ENCODE data around the gene AOX1.
"Not testable (repeated sequence)": the region's sequence is repeated elsewhere in the genome, so short reads cannot be mapped to it uniquely, and the experiment has no call there.

AOX1 gene

DNA sequence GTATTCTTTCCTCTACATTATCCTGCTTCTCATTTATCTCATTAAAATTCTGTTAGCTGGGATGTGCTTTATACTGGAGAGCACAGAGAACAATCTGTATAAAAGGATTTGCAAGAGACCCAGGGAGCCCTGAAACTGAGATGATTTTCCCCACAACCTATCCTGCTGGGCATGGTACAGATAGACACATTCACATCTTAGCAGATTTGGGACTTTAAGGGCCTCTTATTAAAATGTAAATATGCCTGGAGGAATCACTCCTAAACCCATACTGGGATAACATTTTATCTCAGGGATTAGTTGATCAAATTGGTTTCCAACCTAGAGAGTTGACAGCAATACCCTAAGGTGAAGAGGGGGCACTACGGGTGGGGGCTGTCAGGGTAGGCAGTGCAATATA lies 45.5 kb downstream of the AOX1 start:
- no peak for DNase-seq

DNA sequence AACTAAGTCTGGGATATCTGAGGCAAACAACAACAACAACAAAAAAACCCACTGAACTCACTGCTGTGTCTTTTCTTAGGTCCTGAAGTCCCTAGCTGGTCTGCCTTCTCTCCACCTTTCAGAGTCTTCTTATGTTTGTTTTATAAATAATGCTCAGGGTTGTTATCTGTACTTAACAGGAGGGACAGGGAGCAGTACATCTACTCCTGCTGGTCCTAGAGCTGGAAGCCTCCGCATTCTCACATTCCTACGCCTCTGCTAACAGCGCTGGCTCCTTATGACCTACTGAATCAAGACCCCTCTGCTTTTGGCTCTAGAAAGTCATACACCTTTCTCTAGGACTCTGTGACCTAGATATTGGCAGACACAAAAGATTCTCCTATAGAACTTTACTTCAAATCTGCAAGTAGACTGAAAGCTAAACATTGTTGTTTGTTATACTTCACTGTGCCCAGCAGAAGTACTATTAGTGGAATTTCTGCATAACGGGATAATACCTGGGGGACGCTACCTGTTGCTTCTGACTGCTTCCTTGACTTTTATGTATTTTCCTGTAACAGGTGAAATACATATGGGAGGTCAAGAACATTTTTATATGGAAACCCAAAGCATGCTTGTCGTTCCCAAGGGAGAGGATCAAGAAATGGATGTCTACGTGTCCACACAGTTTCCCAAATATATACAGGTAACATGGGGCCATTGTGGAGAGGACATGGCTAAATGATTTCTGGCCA lies 48.6 kb downstream of the AOX1 start:
- DNase-seq, result no peak

DNA sequence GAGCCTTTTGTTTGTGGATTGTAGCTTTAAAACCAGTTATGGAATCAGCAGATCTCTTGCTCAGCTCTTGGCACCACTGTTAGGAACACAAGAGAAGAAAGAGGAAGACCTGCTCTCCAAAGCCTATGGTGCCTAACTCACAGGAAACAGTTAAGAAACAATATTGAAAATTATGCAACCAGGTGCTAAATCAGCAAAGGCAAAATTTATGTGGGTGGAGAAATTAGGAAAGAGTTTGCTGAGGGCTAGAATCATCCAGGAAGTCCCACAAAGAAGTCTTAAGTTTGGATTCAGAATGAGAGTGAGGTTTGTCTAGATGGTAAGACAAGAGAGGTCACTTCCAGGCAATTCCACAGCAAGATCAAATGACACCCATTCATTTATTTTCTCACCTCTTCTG lies 49.4 kb downstream of the AOX1 start:
- DNase-seq, result no peak

DNA sequence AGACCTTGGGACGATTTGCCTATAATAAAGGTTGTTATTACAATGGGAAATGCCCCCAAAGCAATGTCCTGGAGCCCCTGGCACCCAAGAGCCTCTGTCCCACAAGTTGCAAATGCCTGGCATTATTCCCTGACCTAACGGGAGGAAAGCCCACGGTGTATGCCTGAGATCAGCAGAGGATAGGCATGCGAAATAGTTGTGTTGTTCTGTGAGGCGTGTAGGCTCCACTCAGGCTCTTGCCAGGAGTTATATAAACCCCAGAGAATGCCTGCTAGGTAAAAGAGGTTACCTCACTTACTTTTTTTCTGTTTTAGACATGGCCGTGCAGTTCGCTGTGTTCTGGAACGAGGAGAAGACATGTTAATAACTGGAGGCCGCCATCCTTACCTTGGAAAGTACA lies 52.1 kb downstream of the AOX1 start:
- no peak for DNase-seq

DNA sequence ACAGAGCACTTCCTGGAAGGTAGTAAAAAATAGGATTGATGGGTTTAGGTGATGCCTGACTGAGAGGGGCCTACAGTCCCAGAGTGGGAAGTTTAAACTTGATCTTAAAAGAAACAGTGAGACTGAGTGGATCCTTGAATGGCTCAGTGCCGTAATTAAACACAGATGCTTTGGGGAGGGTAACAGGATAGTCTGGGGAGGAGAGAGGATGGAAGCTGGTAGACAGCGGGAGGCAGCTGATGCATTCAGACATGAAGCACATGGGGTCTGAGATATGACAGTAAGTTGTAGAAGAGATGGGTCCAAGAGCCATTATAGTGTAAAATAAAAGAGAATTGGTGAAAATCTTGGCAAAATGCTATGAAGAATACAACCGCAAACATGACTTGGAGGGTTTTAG lies 54.4 kb downstream of the AOX1 start:
- DNase-seq, result no peak

DNA sequence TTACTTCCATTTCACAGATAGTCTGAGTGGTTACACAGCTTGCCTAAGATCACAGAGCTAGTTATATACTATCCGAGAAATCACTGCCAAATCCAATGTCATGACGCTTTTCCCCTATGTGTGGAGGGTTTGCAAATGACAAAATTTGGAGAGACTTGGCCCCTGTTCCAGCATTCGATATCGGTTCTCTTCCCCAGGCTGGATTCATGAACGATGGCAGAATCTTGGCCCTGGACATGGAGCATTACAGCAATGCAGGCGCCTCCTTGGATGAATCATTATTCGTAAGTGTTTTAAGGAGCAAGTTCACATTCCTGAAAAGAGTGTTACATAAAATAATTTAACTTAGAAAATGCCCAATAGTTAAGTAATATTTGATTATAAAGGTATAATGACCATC lies 55.1 kb downstream of the AOX1 start:
- no peak for DNase-seq

DNA sequence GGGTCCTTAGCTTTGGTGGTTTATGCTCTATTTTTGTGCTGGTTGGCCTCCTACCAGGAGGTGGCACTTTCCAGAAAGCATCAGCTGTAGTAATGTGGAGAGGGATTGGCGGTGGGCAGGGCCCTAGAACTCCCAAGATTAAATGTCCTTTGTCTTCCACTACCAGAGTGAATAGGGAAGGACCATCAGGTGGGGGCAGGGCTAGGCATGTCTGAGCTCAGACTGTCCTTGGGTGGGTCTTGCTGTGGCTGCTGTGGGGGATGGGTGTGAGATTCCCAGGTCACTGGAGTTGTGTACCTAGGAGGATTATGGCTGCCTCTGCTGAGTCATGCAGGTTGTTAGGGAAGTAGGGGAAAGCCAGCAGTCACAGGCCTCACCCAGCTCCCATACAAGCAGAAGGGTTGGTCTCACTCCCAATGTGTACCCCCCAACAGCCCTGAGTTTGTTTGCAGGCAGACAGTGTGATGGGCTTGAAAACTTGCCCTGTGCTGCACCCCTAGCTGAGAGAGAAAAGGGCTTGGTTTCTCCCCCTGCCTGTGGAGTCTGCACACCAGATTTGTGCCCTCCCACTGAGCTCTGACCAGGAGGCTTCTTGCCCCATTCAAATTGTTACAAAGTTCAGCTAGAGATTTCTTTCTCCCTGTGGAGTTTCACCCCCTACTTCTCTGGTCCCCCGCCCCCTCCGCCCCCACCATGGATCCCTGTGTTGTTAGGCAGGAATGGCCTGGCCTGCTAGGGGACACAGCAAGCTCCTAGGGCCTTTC lies 62.9 kb downstream of the AOX1 start:
- DNase-seq, result not testable (repeated sequence)

DNA sequence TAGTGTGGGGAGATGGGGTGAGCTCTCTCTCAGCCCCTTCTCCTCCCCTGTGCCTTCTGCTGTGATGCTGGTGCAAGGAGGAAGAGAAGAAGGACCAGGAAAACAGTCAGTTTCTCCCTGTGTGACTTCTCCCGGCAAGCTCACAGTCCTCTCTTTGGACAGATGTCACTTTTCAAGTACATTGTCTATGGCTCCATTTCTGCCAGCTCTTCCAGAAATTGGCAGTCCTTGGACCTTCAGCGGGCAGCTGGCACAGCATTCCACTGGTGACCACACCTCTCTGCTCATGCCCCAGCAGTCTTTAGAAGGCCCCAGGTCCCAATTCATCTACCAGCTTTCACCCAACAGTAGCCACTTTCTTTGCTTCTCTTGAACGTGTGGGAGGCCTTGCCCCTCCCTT lies 63.9 kb downstream of the AOX1 start:
- no peak for DNase-seq

DNA sequence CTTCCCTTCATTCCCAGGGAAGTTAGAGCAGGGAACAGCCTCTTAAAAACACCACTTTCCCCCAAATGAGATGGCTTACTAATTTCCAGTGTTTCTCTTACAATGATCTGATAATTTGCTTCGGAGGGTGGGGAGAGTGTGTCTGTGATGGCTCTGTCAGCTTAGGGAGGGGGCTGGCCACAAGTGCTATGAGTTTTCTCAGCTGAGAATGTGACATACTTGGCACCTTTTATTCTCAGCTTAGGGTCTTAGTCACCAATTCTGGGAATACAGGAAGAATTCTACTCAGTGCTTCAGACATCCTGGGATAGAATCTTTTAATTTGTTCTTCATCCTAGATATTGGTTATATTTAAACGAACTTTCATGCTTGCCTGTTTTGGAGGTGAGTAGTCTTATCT lies 64.4 kb downstream of the AOX1 start:
- DNase-seq, result no peak

DNA sequence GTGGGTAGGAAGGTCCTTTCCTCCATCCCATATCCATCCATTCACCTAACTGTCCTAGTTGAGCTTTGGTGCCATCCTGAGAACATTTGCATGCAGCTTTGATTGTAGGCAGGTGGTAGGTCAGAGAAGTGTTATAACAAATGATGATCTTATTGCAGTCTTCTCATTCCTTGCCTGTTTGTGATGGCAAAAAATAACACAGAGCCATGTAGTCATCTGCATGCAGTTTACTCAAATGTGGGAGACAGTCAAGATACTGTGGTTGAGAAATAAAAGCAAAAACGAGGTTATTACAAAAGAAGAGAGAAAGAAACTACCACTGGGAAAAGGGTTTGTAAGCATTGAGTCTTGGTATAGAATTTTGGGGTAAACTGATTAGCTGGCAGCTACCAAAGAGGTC lies 66.3 kb downstream of the AOX1 start:
- DNase-seq, result no peak

DNA sequence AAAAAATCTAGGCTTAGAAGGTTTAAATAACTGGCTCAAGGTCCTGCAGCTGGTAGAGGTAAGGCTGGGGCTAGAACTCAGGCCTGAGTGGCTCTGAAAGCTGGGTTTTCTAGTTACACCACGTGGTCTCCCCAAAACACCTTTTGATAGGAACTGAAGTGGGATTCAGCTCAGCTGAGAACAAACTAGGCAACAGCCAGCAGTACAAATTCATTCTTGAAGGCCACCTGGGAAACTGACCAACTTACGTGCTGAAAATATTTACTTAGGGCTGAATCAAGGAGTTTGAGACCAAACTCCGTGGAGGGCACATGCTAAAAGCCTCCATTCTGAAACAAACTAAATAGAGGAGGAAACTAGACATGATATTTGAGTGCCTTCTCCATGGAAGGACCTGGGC lies 67.2 kb downstream of the AOX1 start:
- no peak for DNase-seq

DNA sequence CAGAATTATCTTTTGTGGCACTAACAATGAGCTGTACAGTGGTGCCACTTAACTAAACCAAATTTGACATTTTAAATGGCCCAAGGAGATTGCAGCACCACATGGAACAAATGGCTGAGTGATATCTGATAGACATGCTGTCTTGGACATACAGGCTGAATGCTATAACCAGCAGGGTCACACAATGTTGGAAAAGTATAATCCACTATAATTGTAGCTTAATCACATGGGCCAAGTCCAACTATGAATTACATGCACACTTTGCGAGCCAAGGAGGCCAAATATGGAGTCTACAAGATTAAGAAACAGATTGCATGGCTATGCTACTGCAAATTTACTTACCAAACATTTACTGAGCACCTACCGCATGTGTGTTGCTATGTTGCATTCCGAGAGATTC lies 69.0 kb downstream of the AOX1 start:
- no peak for DNase-seq

DNA sequence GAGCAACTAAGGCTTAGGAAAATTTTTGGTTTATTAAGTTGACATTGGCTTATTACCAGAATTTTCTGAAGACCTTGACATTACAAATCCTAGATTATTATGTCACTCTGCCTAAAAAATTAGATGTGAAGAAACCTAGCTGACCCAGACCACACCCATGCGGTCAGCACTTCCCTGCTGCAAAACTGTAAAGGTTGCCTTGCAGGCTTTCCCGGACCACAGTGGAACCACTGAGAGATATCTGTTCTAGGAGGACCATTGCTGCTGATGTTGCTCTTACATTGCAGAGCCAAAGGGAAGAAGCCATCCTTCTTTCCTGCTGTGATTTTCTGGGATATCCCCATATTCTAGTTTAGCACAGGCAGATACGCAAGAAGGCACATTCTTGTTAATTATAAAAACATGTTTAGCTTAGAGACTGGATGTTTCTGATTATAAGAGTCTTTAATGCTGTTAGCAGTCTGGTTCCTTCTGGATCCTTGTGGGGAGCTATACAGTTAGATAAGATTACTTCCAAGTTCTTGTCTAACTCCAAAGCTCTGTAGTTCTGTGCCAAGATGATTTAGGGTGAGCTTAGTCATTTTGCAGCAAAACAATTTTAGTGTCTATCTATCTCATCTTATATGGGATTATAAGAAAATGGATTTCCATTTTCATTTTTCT lies 70.2 kb downstream of the AOX1 start:
- no peak for DNase-seq

DNA sequence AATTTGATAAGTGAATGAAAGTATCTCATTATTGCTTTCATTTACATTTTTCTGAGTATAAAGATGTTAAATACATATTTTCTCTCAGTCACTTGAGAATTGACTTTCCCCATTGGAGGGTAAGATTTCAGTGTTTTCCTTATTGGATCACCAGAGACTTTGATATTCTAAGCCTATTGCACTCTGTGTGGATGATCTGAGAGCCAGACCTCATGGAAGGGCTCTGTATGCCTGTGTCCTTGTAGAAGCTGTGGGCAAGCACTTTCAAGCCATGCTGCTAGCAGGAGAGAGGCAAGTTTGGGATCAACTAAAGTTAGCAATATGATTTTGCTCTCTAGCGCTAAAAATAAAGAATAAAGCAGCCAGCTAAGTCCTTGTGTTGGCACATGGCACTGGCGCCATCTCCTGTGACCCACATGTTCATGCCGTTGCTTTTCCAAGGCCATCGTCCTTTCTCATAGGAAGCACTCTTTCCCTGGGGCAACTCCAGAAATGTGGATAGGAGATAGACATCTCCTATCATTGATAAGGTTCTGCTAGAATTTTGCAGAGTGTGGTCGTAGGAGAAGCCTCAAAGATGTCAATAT lies 72.6 kb downstream of the AOX1 start:
- DNase-seq, result no peak

DNA sequence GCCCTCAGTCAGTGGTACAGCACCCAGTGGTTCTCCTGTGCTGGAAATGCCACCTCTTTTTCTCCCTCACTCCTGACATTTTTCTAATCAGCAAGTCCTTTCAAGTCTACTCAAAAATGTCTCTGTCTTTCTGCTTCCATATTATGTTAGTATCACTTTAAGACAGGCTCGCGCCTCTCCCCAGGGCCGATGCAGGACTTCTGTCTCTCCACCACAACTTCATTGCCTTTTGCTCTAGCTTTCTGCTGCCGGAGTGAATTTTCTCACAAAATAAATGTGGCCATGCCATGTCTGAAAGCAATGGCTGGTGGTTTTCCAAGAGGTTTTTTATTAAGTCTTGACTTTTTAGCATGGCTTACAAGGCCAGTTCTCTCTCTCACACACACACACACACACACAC lies 73.6 kb downstream of the AOX1 start:
- DNase-seq, result no peak

DNA sequence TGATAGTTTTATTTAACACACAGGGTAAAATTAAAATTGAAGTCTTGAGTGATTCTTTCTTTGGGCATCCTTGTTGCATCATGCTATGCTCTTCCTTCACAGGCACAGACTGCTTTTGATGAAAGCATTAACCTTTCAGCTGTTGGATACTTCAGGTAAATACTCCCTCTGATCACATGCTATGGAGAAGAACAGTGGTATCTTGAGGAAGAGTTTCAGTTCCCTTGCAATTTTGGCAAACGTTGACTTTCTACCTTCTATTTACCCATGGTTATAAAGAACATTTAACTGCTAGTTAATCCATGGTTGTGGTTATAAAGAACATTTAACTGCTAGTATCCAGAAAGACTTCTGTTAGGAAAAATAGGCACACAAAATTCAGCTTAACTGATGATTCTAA lies 75.7 kb downstream of the AOX1 start:
- no peak for DNase-seq

DNA sequence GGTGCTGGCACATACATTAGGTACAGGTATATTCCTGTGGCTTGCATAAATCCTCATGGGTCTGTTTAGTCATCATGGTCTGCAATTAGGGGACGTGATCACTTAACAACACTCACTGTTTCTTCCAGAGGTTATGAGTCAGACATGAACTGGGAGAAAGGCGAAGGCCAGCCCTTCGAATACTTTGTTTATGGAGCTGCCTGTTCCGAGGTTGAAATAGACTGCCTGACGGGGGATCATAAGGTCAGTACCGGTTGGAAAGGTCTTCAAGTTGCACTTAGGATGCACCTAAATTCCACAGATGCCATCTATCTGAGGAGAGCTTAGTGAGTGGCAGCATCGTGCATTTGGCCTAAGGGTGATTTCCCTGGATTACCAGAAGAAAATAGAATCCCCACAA lies 76.9 kb downstream of the AOX1 start:
- no peak for DNase-seq

DNA sequence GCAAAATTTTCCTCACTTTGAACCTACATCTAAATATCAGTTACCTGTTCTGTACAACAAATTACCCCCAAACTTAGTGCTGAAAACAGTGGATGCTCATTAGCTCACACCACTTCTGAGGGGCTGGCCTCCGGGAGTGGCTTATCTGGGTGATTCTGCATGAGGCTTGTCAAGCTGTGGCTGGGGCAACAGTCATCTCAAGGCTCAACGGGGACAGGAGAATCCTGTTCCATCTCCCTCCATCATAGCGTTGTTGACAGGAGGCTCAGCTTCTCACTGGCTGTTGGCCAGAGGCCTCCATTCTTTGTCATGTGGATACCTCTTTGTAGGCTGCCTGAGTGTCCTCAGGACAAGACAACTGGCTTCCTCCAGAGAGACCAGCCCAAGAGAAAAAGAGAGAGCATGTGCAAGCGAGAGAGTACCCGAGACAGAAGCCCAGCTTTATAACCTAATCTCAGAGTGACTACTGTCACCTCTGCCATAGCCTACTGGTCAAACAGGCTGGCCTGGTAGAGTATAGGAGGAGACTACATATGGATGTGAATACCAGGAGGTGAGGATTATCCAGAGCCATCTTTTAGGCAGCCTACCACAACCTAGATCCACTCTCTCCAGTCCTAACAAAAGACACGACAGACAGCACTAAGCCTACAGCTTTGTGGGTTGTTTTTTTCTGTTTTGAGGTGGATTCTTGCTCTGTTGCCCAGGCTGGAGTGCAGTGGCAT lies 79.1 kb downstream of the AOX1 start:
- DNase-seq, result no peak

DNA sequence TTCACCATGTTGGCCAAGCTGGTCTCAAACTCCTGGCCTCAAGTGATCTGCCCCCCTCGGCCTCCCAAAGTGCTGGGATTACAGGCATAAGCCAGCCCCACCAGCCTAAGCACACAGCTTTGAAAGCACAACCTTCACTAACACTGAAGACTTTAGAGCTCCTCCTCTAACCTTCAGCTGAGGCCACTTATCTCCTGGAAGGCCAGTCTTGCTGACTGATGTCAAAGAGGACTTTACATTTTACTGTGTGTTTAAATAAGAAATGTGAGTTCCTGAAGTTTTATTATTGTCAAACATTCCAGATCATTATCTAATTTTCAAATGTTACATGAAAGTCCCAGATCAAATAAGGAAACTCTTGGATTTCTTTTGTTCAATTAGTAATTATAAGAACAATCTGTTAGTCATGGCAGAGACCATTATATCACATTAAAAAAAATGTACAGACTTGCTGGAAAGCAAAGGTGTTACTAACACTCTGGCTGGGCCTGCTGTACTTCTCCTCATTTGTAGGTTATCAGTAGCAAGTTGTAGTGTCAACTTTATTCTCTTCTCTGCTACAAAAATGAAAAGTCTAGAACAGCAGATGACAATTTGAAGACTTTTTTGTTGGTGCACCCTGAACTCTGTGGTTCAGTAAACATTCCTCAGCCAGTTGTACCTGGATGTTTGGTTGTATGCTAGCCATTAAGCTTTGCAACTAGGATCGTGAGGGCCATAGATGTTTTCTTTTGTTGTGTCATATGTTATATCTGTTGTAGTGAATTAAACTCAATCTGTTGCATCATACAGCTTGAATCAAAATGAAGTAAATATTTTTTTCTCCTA lies 80.0 kb downstream of the AOX1 start:
- no peak for DNase-seq

DNA sequence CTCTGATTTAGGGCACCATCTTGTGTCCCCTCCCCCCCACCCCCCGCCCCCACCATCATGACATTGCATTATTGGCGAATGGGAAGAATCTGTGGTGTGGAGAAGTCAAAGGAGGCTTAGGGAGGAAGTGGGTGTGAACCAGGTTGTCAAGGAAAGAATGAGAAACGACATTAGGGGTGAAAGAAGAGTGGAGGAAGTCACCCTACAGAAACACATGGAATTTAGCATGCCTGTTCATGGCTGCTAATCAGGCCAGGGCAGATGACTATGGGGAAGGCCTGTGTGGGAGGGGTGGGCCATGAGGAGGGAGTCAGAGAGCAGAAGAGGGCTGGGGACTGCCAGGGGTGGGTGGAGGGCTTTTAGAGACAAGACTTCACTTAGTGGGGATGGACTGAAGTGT lies 81.6 kb downstream of the AOX1 start:
- DNase-seq, result no peak

DNA sequence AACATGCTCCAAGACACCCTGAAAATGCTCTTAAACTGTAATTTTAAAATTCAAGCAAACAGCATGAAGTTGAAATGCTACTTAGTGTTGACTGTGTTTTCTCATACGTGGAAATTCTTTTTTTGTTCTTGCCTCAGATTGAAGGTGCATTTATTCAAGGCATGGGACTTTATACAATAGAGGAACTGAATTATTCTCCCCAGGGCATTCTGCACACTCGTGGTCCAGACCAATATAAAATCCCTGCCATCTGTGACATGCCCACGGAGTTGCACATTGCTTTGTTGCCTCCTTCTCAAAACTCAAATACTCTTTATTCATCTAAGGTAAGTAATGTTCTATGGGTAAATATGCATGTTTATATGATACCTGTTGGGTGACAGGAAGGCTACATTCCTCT lies 82.7 kb downstream of the AOX1 start:
- DNase-seq, result no peak

DNA sequence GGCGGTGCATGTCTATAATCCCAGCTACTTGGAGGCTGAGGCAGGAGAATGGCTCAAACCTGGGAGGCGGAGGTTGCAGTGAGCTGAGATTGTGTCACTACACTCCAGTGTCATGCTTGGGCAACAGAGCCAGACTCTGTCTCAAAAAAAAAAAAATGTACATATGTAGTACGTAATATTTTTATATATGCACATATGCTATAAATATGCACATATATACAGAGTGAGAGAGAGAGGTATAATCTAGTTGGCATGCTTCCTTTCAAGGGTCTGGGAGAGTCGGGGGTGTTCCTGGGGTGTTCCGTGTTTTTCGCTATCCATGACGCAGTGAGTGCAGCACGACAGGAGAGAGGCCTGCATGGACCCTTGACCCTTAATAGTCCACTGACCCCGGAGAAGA lies 83.5 kb downstream of the AOX1 start:
- DNase-seq, result no peak

Data from DMS 273 treated with DMSO at 0.1 percent for 48 hours (cell line).